PC-3 (cell line): ENCODE data around the gene IDH3G.

ENCODE experiments used
- EZH2 ChIP-seq: fragments of 300-600 bp; sonication (generic); IDR thresholded peaks from one replicate; pipeline ENCODE4 v1.6.1; 2017; ENCODE audit warnings: antibody characterized with exemption, mild to moderate bottlenecking, low read length; ENCODE audit not compliant: unreplicated experiment
- EZH2phosphoT487 ChIP-seq: fragments of 300-600 bp; sonication (generic); IDR thresholded peaks from 2 replicates; pipeline ENCODE4 v1.6.1; 2018; ENCODE audit warnings: mild to moderate bottlenecking, antibody characterized with exemption, low read length, borderline replicate concordance
- TF ChIP-seq, protein P1 (sequence below): fragments of 300-600 bp; sonication (generic); conservative IDR thresholded peaks from 2 replicates; pipeline ENCODE4 v1.5.1; 2017; ENCODE audit warnings: antibody characterized with exemption, low read depth, mild to moderate bottlenecking, low read length

- TF ChIP-seq, protein P1, sequence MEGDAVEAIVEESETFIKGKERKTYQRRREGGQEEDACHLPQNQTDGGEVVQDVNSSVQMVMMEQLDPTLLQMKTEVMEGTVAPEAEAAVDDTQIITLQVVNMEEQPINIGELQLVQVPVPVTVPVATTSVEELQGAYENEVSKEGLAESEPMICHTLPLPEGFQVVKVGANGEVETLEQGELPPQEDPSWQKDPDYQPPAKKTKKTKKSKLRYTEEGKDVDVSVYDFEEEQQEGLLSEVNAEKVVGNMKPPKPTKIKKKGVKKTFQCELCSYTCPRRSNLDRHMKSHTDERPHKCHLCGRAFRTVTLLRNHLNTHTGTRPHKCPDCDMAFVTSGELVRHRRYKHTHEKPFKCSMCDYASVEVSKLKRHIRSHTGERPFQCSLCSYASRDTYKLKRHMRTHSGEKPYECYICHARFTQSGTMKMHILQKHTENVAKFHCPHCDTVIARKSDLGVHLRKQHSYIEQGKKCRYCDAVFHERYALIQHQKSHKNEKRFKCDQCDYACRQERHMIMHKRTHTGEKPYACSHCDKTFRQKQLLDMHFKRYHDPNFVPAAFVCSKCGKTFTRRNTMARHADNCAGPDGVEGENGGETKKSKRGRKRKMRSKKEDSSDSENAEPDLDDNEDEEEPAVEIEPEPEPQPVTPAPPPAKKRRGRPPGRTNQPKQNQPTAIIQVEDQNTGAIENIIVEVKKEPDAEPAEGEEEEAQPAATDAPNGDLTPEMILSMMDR = no peak
- TF ChIP-seq EZH2phosphoT487 (no peak), EZH2 (no peak)
Observed at GRCh38 chrX:153813161-153813560, 19.0 kb upstream of the IDH3G start.
